ENCODE results near the gene ETV3L. TPM values are rescaled to one million over a fixed set of nuclear protein-coding genes. Genes with fewer than 3 reads are reported as not detected.

Gene ETV3L
- total RNA-seq, 5 donors from 2014 or later (not counting 1 experiment from before 2014, with no cell fraction given) = not detected

DNA sequence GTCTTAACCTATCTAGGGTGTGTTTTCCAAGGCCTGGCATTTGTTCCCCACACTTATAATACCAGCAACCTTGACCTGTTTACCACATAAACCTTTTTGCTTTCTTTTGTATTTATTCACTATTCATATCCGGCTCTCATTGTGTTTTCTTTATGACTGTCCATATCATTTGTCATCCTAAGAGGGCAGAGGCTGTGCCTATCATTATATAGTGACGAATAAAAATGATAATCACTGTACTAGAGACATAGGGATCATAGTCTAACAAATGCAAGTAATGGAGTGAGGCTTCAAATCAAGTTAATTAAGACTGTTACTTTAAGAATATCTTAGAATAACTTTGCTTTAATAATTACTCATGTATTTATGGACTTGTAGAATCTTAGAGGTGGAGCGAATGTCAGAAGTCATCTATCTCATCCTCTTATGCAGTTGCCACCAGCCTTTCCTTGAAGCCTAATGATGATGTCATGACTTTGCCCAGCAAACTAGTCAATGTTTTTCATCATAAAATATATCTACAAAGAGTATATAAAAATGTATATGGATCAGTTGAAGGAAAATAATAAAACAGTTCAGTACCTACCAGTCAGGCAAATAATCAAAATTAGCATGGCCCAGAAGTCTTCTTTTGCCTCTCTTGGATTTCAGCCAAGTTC lies 43.3 kb upstream of the ETV3L start:
- WGBS (ENCODE audit: insufficient coverage) = no CpG with 5 or more reads among the region's 3 CpGs
- H3K27me3 ChIP-seq (replicated peaks in 1 of 2; ENCODE audit: control insufficient read depth in 2 of 2, extremely low read depth in 1 of 2, insufficient read depth in 2 of 2, low read length in 1 of 2) = no peaks in the 10 kb centered on the region
- no peak for DNase-seq
- POLR2A ChIA-PET = no interaction called here
- H3K4me1 ChIP-seq (ENCODE audit: control insufficient read depth in 1 of 2, extremely low read depth in 1 of 2, insufficient read depth in 2 of 2, low read length in 2 of 2) = peaks cover 3 to 7% of the 10 kb centered on the region in 2 experiments
- no peak for ATAC-seq (replicated peaks in 1 of 4)
- Mint-ChIP-seq H3K9me3 (no peaks in the 10 kb centered on the region), H3K36me3 (no peaks in the 10 kb centered on the region), H3K4me1 (peaks cover 12 to 15% (median 13%) of the 10 kb centered on the region in 3 donors), H3K4me3 (no peak overlapping the region), H3K27ac (no peak overlapping the region), H3K27me3 (no peaks in the 10 kb centered on the region)
- no peaks in the 10 kb centered on the region for H3K36me3 ChIP-seq (ENCODE audit: control insufficient read depth in 2 of 2, extremely low read depth in 1 of 2, insufficient read depth in 1 of 2, low read length in 1 of 2)
- H3K27ac ChIP-seq (ENCODE audit: low read length) = no peak overlapping the region
- H3K9me3 ChIP-seq = no peaks in the 10 kb centered on the region
- CTCF ChIA-PET = interaction anchor here (0.5 to 0.7 kb wide), 3 partner anchors 12 to 483 kb away, joined by 5 to 10 read pairs (median 6); no protein-coding TSS in a partner anchor
- no peak overlapping the region for H3K4me3 ChIP-seq (ENCODE audit: control insufficient read depth in 1 of 2, extremely low read depth in 1 of 2, low read length in 1 of 2)

DNA sequence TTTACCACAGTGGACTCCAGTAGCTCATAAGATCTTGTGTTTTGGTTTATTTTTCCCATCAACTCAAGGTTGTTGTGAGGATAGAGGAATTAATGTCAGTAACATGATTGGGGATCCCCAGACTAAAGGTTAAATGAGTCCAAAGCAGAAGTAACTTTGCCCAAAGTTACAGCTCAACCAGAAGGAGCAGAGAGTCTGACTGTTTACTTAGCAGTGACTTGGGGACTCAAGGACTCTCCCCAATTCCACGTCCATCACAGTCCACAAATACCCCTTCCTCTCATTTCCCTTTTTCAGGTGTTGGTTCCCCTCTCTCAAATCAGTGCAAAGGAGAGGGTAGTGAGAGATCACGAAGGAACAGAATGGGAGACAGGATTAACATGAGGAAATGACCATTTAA lies 42.6 kb upstream of the ETV3L start:
- no peaks in the 10 kb centered on the region for H3K27me3 Mint-ChIP-seq
- ATAC-seq (replicated peaks in 1 of 4) (no peak), DNase-seq (no peak)
- no peak overlapping the region for H3K4me3 ChIP-seq (ENCODE audit: control insufficient read depth in 1 of 2, extremely low read depth in 1 of 2, low read length in 1 of 2)
- no CpG with 5 or more reads among the region's 2 CpGs for WGBS (ENCODE audit: insufficient coverage)
- H3K27ac ChIP-seq (ENCODE audit: low read length) = no peak overlapping the region
- no peaks in the 10 kb centered on the region for H3K9me3 ChIP-seq
- H3K36me3 Mint-ChIP-seq = no peaks in the 10 kb centered on the region
- no peak overlapping the region for H3K4me3 Mint-ChIP-seq
- H3K27ac Mint-ChIP-seq = no peak overlapping the region
- H3K36me3 ChIP-seq (ENCODE audit: control insufficient read depth in 2 of 2, extremely low read depth in 1 of 2, insufficient read depth in 1 of 2, low read length in 1 of 2) = no peaks in the 10 kb centered on the region
- H3K9me3 Mint-ChIP-seq = no peaks in the 10 kb centered on the region
- ChIA-PET CTCF (interaction anchor here in 1 of 2 donors (0.7 to 1.1 kb wide), 2 partner anchors 11 to 15 kb away, joined by 3 to 5 read pairs; no protein-coding TSS in a partner anchor), POLR2A (no interaction called here)
- H3K27me3 ChIP-seq (replicated peaks in 1 of 2; ENCODE audit: control insufficient read depth in 2 of 2, extremely low read depth in 1 of 2, insufficient read depth in 2 of 2, low read length in 1 of 2) = no peaks in the 10 kb centered on the region
- peaks cover 5 to 14% of the 10 kb centered on the region in 2 experiments for H3K4me1 ChIP-seq (ENCODE audit: control insufficient read depth in 1 of 2, extremely low read depth in 1 of 2, insufficient read depth in 2 of 2, low read length in 2 of 2)
- H3K4me1 Mint-ChIP-seq = peaks cover 18 to 22% (median 18%) of the 10 kb centered on the region in 3 donors

DNA sequence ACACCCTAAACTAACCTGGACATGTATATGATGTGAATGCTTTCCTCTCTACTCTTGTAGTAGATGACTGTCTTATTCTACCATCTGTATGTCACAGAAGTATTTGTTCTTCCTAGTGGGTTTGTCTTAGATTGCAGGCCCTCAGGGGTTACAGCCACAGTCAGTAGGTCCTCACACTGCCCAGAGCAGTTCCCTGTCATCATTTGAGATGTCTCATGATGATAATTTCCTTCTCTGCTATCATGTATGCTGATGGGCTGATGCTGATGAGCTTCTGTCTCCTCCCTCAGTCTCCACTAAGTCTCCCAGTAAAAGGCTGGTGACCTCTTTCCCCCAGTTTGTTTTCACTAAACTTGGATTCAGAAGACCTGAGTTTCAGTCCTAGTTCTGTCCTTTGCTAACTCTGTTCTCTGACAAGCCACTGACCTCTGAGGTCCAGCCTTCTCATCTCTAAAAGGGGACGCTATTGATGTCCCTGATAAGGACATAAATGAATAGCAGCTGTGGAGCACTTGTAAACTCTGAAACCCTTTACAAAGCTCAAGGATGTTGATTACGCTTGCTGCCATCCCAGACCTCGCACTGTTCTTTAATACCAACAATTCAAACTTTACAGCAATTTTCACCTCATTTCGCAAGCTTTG lies 41.7 kb upstream of the ETV3L start:
- Histone ChIP-seq H3K27ac (ENCODE audit: low read length) (no peak overlapping the region), H3K27me3 (replicated peaks in 1 of 2; ENCODE audit: control insufficient read depth in 2 of 2, extremely low read depth in 1 of 2, insufficient read depth in 2 of 2, low read length in 1 of 2) (no peaks in the 10 kb centered on the region), H3K4me1 (ENCODE audit: control insufficient read depth in 1 of 2, extremely low read depth in 1 of 2, insufficient read depth in 2 of 2, low read length in 2 of 2) (peaks cover 10 to 21% of the 10 kb centered on the region in 2 experiments), H3K9me3 (no peaks in the 10 kb centered on the region), H3K4me3 (ENCODE audit: control insufficient read depth in 1 of 2, extremely low read depth in 1 of 2, low read length in 1 of 2) (no peak overlapping the region), H3K36me3 (ENCODE audit: control insufficient read depth in 2 of 2, extremely low read depth in 1 of 2, insufficient read depth in 1 of 2, low read length in 1 of 2) (no peaks in the 10 kb centered on the region)
- ChIA-PET CTCF (interaction anchor here in 1 of 2 donors (0.6 to 1.1 kb wide), 2 partner anchors 16 to 54 kb away, joined by 3 to 4 read pairs; no protein-coding TSS in a partner anchor), POLR2A (no interaction called here)
- Mint-ChIP-seq H3K27ac (peak overlapping the region; percentile 13 to 66), H3K27me3 (no peaks in the 10 kb centered on the region), H3K4me3 (no peak overlapping the region), H3K4me1 (peaks cover 27 to 30% (median 27%) of the 10 kb centered on the region in 3 donors), H3K36me3 (peaks cover 2% of the 10 kb centered on the region), H3K9me3 (no peaks in the 10 kb centered on the region)
- no peak for ATAC-seq (replicated peaks in 1 of 4)
- no peak for DNase-seq
- WGBS (ENCODE audit: insufficient coverage) = 86% methylated on average over 1 of the region's 4 CpGs

DNA sequence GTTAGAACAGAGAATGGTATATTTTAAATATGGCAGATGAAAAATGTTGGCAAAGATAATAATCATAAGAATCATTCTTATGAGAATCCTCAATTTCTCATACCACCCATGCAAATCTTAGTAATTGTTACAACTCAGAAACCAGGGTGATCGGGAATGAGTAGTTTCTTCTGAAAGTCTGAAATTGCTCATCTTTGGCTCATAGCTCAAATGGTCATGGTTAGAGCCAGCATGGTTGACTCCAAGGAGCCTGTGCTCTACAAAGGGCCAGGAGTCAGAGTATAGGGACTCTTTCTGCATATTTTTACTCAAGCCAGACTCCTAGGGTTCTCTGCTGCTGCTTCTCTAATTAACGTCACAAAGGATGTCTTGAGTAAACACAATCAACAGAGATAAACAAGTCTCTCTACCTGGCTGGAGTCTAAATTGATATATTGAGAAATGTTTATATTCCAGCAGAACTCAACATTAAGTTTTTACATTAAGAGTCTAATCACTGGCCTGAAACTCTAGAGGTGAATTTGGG lies 40.5 kb upstream of the ETV3L start:
- peak overlapping the region; percentile 98 for H3K27ac ChIP-seq (ENCODE audit: low read length)
- no peak for ATAC-seq (replicated peaks in 1 of 4)

DNA sequence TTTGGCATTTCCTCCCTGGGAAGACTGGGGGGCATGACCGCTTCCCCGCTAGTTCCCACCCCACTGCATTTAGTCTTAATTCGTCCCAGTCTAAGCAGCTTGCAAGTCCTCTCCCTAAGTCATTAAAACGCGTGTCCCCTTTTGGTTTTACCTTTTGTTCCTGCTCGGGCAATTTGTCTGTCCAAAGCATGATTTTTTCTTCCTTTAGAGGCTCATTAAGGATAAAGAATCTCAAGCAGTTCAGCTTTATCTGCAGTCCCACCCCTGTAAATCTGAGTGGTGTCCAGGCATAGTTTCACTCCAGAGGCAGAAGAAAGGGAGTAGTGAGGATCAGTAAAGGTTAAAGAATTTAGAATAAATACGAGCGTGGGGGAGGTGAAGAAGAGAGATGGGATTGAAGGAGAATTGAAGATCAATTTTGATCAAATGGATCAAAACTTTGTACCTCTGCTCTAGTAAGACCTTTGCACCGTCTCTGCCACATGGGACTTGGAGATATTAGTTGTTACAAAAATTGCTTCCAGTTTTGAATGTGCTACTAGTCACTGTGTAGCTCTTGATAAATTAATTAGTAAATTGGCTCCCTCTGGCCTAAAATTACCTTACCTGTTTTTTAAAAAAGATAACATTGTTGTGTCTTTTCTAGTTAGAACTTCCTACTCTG lies 39.6 kb upstream of the ETV3L start:
- Histone ChIP-seq H3K4me3 (ENCODE audit: control insufficient read depth in 1 of 2, extremely low read depth in 1 of 2, low read length in 1 of 2) (peak overlapping the region; percentile 91 to 92), H3K4me1 (ENCODE audit: control insufficient read depth in 1 of 2, extremely low read depth in 1 of 2, insufficient read depth in 2 of 2, low read length in 2 of 2) (peaks cover 28 to 41% of the 10 kb centered on the region in 2 experiments), H3K27ac (ENCODE audit: low read length) (peak overlapping the region; percentile 98), H3K36me3 (ENCODE audit: control insufficient read depth in 2 of 2, extremely low read depth in 1 of 2, insufficient read depth in 1 of 2, low read length in 1 of 2) (peaks cover 14 to 19% of the 10 kb centered on the region in 2 donors), H3K27me3 (replicated peaks in 1 of 2; ENCODE audit: control insufficient read depth in 2 of 2, extremely low read depth in 1 of 2, insufficient read depth in 2 of 2, low read length in 1 of 2) (no peaks in the 10 kb centered on the region), H3K9me3 (no peaks in the 10 kb centered on the region)
- ATAC-seq (replicated peaks in 1 of 4) (peak in 1 of 4 experiments; percentile 18), DNase-seq (peak in 3 of 35 experiments; percentile 16 to 27 (median 18))
- Mint-ChIP-seq H3K27ac (peak overlapping the region; percentile 87 to 94), H3K36me3 (peaks cover 19% of the 10 kb centered on the region), H3K9me3 (no peaks in the 10 kb centered on the region), H3K4me3 (peak overlapping the region; percentile 84 to 96 (median 89)), H3K4me1 (peaks cover 49 to 52% (median 49%) of the 10 kb centered on the region in 3 donors), H3K27me3 (no peaks in the 10 kb centered on the region)
- ChIA-PET POLR2A (no interaction called here), CTCF (interaction anchor here (0.5 to 2.2 kb wide), 4 partner anchors 18 to 478 kb away, joined by 3 to 12 read pairs (median 4); no protein-coding TSS in a partner anchor)
- 29% methylated on average over 8 of the region's 9 CpGs for WGBS (ENCODE audit: insufficient coverage)

More for the DNA sequence above, 40.5 kb upstream of the ETV3L start:
- no peak for DNase-seq
- ChIA-PET POLR2A (no interaction called here), CTCF (interaction anchor here in 1 of 2 donors (1.2 to 2.2 kb wide), 2 partner anchors 17 to 50 kb away, joined by 3 to 12 read pairs; no protein-coding TSS in a partner anchor)
- peaks cover 11% of the 10 kb centered on the region for H3K36me3 Mint-ChIP-seq
- Histone ChIP-seq H3K4me1 (ENCODE audit: control insufficient read depth in 1 of 2, extremely low read depth in 1 of 2, insufficient read depth in 2 of 2, low read length in 2 of 2) (peaks cover 19 to 32% of the 10 kb centered on the region in 2 experiments), H3K4me3 (ENCODE audit: control insufficient read depth in 1 of 2, extremely low read depth in 1 of 2, low read length in 1 of 2) (no peak overlapping the region), H3K36me3 (ENCODE audit: control insufficient read depth in 2 of 2, extremely low read depth in 1 of 2, insufficient read depth in 1 of 2, low read length in 1 of 2) (peaks cover 8 to 10% of the 10 kb centered on the region in 2 donors), H3K9me3 (no peaks in the 10 kb centered on the region), H3K27me3 (replicated peaks in 1 of 2; ENCODE audit: control insufficient read depth in 2 of 2, extremely low read depth in 1 of 2, insufficient read depth in 2 of 2, low read length in 1 of 2) (no peaks in the 10 kb centered on the region)
- no CpG with 5 or more reads among the region's 2 CpGs for WGBS (ENCODE audit: insufficient coverage)
- H3K9me3 Mint-ChIP-seq = no peaks in the 10 kb centered on the region
- peak overlapping the region; percentile 87 to 94 for H3K27ac Mint-ChIP-seq
- H3K4me1 Mint-ChIP-seq = peaks cover 39 to 43% (median 39%) of the 10 kb centered on the region in 3 donors
- H3K4me3 Mint-ChIP-seq = no peak overlapping the region
- no peaks in the 10 kb centered on the region for H3K27me3 Mint-ChIP-seq

All from T-cell (primary cell).